Adrenal gland (tissue), 5 donors: ENCODE data around the gene ST6GALNAC3.
"Not testable (repeated sequence)": the region's sequence is repeated elsewhere in the genome, so short reads cannot be mapped to it uniquely, and the experiment has no call there.

Source experiments
- POLR2A ChIP-seq, 2 donors: fragments of 450-650 bp; IDR thresholded peaks; one replicate each; pipeline ENCODE4 v1.6.1; 2017; ENCODE audit warnings: antibody characterized with exemption in 2 of 2, mild to moderate bottlenecking in 2 of 2, moderate library complexity in 1 of 2
- TF ChIP-seq, protein P1 (sequence below), 6 experiments: fragments of 450-650 bp in 4 of 6; fragments of 200-600 bp in 2 of 6; sonication (generic) in 1 of 6; IDR thresholded peaks; 1 replicate in 5 of 6; 2 replicates in 1 of 6; pipeline versions ENCODE4 v1.5.1 to v1.8.0; 2016 to 2021; ENCODE audit warnings: antibody characterized with exemption in 6 of 6, mild to moderate bottlenecking in 2 of 6, moderate library complexity in 1 of 6
- donor health status: DM: no; HTN: no; CAD: no.

DNA sequence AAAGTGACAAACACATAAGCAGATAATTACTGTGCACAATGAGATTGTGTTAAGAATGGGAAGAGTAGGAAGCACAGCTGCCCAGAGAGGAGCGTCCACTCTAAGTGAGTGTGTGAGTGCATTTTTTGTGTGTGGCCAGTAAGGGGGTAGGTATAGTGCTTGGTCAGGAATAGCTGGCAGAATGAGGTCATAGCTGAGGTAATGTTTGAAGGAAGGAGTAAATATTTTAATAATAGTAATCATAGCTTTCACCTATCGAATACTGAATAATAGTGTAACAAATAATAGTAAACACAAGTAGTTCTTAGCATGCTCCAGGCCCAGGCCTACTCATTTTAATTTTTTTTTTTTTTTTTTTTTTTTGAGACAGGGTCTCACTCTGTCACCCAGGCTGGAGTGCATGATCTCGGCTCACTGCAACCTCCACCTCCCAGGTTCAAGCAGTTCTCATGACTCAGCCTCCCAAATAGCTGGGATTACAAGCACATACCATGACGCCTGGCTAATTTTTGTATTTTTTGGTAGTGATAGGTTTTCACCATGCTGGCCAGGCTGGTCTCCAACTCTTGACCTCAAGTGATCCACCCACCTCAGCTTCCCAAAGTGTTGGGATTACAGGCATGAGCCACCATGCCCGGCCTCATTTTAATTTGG lies 49.0 kb downstream of the ST6GALNAC3 start:
- TF ChIP-seq, protein P1, sequence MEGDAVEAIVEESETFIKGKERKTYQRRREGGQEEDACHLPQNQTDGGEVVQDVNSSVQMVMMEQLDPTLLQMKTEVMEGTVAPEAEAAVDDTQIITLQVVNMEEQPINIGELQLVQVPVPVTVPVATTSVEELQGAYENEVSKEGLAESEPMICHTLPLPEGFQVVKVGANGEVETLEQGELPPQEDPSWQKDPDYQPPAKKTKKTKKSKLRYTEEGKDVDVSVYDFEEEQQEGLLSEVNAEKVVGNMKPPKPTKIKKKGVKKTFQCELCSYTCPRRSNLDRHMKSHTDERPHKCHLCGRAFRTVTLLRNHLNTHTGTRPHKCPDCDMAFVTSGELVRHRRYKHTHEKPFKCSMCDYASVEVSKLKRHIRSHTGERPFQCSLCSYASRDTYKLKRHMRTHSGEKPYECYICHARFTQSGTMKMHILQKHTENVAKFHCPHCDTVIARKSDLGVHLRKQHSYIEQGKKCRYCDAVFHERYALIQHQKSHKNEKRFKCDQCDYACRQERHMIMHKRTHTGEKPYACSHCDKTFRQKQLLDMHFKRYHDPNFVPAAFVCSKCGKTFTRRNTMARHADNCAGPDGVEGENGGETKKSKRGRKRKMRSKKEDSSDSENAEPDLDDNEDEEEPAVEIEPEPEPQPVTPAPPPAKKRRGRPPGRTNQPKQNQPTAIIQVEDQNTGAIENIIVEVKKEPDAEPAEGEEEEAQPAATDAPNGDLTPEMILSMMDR (IDR thresholded peaks at IDR 0.05), result not testable (repeated sequence)
- not testable (repeated sequence) for TF ChIP-seq POLR2A (IDR thresholded peaks at IDR 0.05)
